Measurements from ENCODE around the gene FAM210B. TPM values are rescaled to one million over a fixed set of nuclear protein-coding genes. Genes with fewer than 3 reads are reported as not detected.

FAM210B gene
- total and polyA plus RNA-seq, 2 of the 13 experiments (the other 11 are each of a cell fraction or from before 2014, with no cell fraction given): 75.9 to 107 TPM

DNA sequence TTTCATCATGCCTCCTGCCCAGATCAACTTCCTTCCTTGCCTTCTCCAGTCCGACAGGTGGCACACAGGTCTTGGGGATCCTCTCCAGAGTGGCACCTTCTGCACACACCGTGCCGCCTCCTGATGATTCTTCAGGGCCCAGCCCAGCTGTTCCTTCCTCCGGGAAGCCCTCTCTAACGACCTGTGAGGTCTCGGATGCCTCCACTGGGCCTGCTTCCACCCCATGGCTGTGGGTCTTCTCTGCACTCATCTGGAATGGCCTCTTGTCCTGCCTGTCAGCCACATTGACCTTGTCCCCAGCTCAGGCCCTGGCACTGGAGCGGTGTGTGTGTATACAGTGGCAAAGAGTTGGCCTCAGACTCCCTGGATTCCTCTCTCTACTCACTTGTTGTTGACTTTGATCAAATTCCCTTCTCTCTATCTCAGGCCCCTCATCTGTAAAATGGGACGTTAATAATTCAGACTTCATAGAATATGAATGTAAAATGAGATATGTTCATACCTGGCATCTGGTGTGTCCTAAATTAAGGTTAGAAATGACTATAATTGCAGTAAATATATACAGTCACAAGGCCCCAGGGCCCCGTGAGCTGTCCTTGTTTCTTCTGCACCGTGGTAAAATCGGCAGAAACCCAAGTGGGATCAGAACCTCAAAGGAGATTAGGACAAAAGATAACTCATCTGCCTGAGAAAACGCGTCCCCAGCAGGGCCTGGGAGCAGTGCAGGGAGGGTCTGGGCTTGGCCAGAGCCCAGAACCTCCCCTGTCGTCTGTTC is 1.5 kb downstream of the FAM210B start (continued):
- TF ChIP-seq GLMP (CRISPR knock-in tag; IDR thresholded peaks at IDR 0.05; ENCODE audit: borderline replicate concordance) (no peak), ZNF235 (CRISPR knock-in tag; IDR thresholded peaks at IDR 0.05; ENCODE audit: borderline replicate concordance) (no peak; the same call in 1 of the 2 replicates), SAP130 (CRISPR knock-in tag; IDR thresholded peaks at IDR 0.05; ENCODE audit: low read depth) (peak; percentile 45; the same call in 1 of the 2 replicates), ARID5B (CRISPR knock-in tag; IDR thresholded peaks at IDR 0.05) (peak; percentile 12), SP1 (IDR thresholded peaks at IDR 0.05) (no peak), SP1 (CRISPR knock-in tag; IDR thresholded peaks at IDR 0.05) (no peak), HMGXB4 (CRISPR knock-in tag; IDR thresholded peaks at IDR 0.05; ENCODE audit: borderline replicate concordance in 1 of 2, low read depth in 1 of 2) (peak; percentile 42 to 66; a peak in 3 of 4 replicates), ZMYM2 (CRISPR knock-in tag; IDR thresholded peaks at IDR 0.05) (peak; percentile 91), MIER3 (CRISPR knock-in tag; IDR thresholded peaks at IDR 0.05; ENCODE audit: borderline replicate concordance) (peak; percentile 81), HNF1B (CRISPR knock-in tag; IDR thresholded peaks at IDR 0.05) (0 out of 2 replicates have a peak, but pooled peaks have one; percentile 48), KDM5A (IDR thresholded peaks at IDR 0.05; ENCODE audit: borderline replicate concordance, low read length) (no peak), PBX3 (CRISPR knock-in tag; IDR thresholded peaks at IDR 0.05; ENCODE audit: borderline replicate concordance) (peak; percentile 16; the same call in 1 of the 2 replicates), ZNF737 (CRISPR knock-in tag; IDR thresholded peaks at IDR 0.05; ENCODE audit: borderline replicate concordance) (peak; percentile 90; the same call in 1 of the 2 replicates), MAF1 (CRISPR knock-in tag; IDR thresholded peaks at IDR 0.05; ENCODE audit: borderline replicate concordance) (0 out of 2 replicates have a peak, but pooled peaks have one; percentile 58), ZNF775 (CRISPR knock-in tag; IDR thresholded peaks at IDR 0.05; ENCODE audit: borderline replicate concordance) (no peak; the same call in 1 of the 2 replicates), GFI1 (CRISPR knock-in tag; IDR thresholded peaks at IDR 0.05; ENCODE audit: borderline replicate concordance) (no peak), MED1 (CRISPR knock-in tag; IDR thresholded peaks at IDR 0.05) (peak; percentile 63), ZNF83 (CRISPR knock-in tag; IDR thresholded peaks at IDR 0.05; ENCODE audit: borderline replicate concordance) (peak; percentile 86; the same call in 1 of the 2 replicates)
